GM21825 (cell line): ENCODE measurements around the gene EIF2B4.

Experiments
- ATAC-seq: cut with Tn5 transposase; IDR thresholded peaks from one replicate; pipeline ENCODE4 v1.9.1; 2021; ENCODE audit warnings: mild to moderate bottlenecking, moderate library complexity; ENCODE audit not compliant: unreplicated experiment

Gene EIF2B4

DNA sequence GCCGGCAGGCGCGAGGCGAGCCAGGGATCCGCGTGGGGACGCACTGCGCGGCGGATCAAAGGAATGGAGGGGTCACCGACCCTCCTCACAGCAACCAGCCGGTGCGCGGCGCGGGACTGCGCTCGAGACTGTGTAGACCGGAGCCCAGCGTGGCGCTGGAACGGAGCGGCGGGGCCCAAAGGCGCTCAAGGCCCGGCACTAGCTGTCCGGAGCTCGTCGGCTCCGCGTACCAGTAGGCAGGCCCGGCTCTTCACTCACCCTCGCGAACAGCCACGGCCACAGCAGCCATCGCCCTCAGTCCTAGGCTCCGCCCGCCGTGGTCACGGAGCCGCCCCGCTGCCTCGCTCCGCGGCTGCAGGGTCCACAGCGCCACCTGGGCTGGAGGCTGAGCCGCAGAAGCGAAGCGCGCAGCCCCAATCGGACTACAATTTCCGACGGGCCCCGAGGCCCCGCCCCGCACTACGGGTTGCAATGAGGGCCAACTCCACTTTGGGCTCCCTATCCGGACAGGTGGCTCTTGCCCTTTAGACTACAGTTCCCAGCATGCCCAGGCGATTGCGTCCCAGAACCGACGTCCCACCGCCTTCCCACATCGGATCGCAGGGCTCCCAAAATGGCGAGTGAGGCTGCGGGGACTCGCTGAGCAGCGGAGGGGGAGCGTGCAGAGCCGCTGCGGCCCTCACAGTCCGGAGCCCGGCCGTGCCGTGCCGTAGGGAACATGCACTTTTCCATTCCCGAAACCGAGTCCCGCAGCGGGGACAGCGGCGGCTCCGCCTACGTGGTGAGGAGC is at the start of gene EIF2B4, which contains the start of gene SNX17:
TSS of gene EIF2B4 (minus strand) at position 313 of the 790 bp plus-strand sequence. CDS start at position 289, 24 bp downstream.
TSS of gene SNX17 (plus strand) at position 591 of the 790 bp plus-strand sequence. CDS start at position 719, 128 bp downstream.
- ATAC-seq: peak; percentile 91

DNA sequence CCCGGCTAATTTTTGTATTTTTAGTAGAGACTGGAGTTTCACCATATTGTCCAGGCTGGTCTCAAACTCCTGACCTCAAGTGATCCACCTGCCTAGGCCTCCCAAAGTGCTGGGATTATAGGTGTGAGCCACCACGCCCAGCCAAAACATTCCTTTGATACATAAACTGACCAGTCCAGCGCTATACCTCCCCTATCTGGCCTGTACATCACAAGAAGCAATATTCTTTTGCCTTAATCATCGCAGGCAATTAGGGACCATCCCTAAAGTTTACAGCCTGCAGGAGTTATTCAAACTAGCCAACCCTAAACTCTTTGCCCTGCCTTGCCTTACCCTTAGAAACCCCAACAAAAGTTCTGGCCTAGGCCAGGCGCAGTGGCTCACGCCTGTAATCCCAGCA is 46.0 kb upstream of the EIF2B4 start:
- ATAC-seq: no peak

DNA sequence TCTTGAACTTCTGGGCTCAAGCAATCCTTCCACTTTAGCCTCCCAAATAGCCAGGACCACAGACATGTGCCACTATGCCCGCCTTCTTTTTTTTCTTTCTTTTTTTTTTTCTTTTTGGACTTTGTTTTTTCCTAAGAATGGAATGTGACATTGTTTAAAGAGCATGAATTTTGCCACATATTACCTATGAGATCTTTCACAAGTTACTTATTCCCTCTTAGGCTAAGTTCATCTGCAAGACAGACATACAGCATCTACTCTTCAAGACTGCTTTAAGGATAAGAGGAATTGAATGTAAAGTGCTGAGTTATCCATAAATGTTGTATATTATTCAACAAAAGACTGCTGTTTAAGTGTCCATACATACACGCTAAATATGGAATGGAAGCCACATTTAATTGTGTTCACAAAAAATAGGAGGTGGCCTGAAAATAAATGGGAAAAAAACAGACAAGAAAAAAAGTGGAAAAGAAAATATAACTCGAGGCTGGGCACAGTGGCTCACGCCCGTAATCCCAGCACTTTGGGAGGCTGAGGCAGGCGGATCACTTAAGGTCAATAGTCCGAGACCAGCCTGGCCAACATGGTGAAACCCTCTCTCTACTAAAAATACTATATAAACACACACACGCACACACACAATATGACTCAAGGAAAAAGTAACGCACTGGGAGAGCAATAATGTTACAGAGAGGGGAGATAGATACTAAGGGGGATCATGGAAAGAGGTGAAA is 42.4 kb upstream of the EIF2B4 start:
- ATAC-seq: no peak

DNA sequence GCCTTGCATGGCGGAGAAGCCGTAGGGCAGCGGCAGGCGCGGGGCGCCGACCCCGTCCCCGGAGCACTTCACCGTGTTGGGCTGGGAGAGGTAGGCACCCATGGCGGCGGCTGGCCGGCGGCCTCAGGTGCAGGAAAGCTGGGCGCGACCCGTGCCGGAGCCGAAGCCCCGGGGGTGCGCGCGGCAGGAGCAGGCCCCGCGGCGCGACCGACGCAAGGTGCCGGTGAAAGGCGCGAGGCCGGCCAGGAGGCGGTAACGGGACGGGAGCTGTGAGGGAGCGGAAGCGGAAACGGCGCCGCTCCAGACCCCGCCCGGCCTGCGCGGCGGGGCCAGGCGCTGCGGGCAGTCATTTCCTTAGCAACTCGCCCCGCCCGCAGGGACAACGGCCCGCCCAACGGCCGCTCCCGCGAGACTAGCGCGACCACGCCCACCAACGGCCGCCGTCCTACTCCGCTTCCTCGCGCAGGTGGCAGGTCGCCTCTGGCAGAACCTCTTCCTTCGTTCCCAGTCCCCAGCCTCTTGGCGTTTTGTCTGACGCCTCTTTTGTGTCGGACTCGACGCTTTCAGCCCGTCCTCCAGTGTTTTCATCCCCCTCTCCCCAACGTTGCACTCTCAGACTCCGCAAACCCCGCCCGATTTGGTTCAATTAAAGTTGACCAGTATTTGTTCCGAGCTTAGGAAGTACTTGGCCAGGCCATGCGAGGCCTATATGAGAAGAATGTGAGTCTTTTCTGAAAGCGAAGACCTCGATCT is 39.4 kb upstream of the EIF2B4 start, which contains the start of gene PPM1G:
TSS of gene PPM1G (minus strand) at position 271 of the 753 bp plus-strand sequence. CDS start at position 102, 169 bp downstream.
- peak; percentile 92 for ATAC-seq

DNA sequence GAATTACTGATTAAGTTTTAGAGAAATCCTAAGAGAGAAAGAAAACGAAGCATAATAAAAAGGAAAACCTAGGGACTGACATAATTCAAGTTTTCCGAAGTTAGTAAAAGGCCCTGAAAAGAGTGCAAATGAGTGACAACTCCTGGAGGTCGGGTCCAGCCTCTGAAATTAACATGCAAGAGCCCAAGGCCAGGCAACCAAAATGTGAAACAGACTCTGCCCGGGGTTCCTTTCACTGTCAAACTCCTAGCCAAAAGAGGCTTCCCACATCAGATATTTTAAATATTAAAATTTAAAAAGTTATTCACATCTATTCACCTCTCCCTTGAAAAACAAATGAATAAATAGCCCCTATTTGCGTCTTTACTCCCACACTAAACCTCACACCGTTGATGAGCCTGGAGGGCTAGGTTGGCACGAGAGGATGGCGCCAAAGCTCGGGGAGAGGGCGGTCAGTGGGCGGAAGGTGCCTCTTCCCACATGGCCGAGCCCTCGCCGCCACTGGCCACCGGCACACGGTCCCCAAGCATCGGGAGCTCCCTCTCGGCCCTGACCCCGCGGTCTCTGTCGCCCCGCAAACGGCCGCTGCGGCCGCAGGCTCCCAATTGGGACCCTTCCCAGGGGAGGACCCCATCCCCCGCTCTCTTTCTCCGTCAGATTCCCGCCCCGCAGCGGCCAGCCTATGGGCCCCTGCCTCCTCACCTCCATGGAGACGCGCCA is 38.6 kb upstream of the EIF2B4 start:
- ATAC-seq: peak; percentile 34

DNA sequence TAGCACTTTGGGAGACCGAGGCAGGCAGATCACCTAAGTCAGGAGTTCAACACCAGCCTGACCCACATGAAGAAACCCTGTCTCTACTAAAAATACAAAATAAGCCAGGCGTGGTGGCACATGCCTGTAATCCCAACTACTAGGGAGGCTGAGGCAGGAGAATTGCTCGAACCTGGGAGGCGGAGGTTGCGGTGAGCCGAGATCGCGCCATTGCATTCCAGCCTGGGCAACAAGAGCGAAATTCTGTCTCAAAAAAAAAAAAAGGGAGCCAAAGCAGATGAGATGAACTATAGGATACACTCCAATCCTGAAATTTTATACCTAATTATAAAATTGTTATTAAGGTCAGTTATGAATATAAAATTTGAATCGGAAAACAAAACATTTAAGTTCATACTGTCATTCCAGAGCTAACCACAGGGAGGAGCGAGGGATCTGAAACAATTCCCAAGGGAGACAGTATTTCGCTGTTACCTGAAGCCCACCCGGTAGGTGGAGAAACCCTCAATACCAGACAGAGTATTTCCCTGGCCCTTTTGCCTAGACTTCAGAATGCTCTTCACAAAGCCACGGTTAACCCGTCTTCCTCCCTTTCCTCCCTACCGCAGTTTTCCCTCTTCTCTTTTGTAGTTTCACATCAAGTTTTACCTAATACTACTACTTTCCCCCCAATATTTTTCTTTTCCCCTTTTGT is 37.8 kb upstream of the EIF2B4 start:
- no peak for ATAC-seq

DNA sequence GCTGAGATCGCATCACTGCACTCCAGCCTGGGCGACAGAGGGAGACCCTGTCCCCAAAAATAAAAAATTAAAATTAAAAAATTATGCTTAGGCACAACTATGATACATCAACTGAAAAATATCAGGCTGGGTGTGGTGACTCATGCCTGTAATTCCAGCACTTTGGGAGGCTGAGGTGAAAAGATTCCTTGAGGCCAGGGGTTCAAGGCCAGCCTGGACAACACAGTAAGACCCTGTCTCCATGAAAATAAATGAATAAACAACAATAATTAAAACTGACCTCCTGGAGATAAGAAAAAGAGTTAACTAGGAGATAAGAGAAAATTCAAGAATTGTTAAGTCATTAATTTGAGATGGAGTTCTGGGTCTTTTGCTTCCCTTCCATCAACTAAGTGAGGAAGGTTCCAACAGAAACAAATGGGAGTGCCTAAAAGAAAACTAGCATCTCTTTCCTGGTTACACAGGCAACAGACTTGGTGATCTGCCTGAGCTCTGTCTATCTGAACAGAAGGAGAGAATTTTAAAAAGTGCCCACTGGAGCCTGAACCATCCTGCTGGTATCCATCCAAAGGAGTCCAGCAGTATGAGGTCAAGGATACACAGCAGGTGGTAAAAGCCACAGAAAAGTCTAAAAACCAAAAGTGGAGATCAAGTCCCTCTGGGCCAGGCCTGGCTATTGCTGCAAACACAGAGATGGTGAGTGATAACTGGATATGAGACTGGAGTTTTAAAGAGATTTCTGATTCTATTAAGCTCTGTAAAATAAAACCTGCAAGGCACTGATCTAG is 30.4 kb upstream of the EIF2B4 start:
- ATAC-seq: no peak

DNA sequence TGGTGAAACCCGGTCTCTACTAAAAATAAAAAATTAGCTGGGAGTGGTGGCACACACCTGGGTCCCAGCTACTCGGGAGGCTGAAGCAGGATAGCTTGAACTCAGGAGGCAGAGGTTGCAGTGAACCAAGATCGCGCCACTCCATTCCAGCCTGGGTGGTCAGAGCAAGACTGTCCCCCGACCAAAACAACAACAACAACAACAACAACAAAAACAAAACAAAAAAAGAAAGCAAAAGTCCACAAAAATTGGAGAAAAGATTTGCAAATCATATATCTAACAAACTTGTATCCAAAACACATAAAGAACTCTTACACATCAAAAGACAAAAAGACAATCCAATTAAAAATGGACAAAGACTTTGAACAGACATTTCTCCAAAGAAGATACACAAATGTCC is 28.8 kb upstream of the EIF2B4 start:
- no peak for ATAC-seq

DNA sequence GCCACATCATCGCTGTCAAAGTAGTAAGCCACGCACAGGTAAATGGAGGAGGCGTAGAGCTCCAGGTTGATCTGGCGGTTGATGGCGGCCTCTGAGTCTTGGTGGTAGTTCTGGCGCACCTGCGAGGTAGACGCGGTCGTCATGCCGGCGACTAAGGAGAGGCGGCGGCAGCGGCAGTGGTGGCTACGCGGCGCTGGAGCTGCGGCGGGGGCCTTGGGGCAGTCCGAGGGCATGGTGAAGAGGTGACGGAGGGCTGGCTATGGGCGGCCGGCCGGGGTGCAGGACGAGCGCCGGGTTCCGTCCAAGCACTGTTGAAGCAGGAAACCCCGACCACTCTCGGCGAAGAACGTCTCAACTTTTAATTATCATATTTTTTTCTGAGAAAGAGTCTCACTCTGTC is 23.1 kb upstream of the EIF2B4 start:
- ATAC-seq: no peak

DNA sequence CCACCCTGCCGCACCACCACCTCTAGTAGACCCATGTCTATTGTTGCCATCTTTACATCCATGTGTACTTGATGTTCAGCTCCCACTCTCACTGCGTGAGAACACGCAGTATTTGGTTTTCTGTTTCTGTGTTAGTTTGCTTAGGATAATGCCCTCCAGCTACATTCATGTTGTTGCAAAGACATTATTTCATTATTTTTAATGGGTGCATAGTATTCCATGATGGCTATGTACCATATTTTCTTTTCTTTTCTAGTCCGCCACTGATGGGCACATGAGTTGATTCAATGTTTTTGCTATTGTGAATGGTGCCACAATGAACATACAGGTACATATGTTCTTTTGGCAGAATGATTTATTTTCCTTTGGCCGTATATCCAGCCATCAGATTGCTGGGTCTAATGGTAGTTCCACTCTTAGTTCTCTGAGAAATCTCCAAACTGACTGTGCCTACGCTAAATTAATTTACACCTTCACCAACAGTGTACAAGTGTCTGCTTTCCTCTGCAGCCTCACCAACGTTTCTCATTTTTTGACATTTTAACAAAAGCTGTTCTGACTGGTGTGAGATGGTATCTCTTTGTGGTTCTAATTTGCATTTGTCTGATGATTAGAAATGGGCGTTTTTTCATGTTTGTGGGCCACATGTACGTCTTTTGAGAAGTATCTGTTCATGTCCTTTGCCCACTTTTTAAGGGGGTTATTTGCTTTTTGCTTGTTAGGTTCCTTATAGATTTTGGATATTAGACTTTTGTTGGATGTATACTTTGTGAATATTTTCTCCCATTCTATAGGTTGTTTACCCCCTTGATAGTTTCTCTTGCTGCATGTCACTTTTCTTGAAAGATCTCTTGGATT is 20.9 kb upstream of the EIF2B4 start:
- no peak for ATAC-seq

DNA sequence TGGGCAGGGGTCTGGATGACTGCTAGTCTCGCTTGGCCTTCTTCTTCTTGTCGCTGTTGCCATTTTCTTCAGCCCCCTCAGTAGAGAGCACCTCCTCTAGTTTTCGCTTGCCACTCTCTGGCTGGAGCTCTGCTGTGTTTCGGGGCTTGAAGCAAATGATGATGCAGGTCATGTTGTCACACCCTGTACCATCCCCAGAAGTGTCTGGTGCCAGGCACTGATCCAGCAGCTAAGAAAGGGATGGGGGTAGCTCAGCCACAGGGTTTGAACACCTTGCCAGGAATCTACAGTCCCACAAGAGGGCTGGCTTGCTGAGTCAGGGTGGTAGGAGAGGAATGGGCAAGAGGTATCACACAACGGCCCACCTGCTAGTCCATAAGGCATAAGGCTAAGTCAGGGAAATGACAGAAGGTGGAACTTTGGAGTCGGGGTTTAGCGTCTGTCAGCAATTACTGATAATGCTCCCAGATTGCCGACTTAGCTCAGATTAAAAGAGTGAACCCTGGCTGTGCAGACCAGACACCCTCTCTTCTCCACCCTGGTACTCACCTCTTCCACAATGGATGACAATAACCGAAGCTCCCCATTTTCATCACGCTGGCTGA is 11.5 kb upstream of the EIF2B4 start:
- ATAC-seq: no peak

DNA sequence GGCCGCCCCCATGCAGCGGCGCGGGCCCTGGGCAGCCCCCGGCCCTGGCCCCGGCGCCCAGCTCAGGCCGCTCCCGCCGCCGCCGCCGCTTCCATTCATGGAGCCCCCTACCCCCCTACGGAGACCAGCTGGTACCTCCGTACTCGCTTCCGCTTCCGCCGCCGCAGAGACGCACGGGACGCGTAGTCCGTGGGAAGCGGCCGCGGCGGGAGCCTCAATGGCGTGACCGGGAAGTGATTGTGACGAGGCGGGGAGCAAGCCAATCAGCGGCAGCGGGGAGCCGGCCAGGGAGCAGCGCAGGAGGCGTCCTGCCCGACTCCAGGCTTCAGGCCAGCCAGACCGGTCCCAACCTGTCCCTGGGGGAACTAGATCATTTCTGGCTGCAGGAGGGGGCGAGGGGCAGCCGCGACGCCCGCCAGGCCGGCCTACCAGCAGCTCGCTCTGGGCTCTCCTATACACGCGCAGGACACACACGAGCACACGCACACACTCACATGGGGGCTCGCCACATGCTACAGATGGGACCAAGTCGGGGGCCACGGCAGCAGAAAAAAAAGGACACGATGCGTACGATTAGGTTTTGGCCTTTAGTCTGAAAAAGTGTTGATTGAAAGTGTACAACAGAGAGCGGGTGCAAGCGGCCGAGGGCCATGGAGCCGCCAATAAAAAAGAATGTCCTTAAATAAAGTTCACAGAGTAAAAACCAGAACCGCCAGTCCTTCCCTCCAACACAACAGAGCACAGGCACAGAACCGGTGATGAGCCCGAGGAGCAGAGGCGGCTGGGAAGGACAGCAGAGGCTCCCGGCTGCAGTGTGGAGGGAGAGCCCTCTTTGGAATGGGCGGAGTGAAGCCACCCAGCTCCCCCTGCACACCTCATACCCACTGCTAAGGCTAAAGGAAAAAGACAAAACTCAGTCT is 10.7 kb upstream of the EIF2B4 start, which contains the start of gene ZNF513:
TSS of gene ZNF513 (minus strand) at position 109 of the 920 bp plus-strand sequence. CDS start 208 bp downstream, outside the sequence.
- peak; percentile 86 for ATAC-seq

DNA sequence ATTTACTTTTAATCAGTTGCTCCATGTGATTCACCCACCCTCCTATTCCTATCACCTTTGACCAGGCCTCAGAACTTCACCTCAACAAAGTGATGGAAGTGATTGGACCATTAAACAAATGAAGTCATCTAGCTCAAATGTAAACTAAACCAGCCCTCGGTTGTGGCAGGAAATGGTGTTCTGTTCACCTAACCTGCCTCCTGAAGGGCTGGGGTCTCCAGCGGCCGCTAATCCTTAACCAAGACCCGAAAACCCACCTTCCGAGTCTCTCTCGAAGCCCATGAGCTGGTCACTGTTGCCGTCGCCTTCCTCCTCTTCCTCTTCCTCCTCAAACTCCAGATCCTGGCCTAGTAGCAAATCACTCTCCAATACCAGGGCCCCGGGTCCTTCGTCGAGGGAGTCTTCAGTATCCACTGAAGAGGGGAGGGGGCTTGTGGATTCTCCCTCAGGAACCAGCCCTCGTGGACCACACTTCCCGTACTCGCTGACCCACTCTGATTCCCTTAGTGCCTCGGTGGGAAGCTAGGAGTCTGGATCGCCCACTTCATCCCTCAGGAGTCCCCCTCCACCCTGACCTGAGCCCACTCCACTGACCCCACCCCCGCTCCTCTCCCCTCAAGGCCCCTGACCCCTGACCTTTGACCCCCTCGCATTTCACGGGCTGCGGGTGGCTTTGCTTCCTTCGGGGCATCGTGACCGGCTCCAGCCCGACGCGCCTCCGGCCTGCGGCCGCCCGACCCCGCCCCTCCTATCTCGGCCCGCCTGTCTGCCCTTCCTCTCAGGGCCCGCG is 9.9 kb upstream of the EIF2B4 start:
- no peak for ATAC-seq

DNA sequence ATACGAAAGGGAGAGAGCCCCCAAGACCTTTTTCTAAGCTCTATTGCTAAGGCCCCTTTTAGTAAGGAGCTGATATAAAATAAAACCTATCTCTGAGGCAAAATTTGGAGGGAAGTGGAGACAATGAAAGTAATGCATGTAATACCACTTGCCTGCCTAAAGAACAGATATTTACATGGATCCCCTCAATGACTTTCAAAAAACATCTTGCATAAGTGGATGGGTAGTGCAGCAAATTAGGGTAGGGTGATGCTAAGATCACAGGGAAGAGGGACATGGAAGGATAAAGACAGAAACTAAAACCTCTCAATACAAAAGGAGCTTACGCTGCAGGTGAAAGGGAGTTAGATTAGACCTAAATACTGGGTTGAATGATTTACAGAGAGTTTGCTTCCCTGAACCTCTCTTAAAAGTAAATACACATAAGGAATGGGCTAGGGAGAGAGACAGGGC is 9.3 kb upstream of the EIF2B4 start:
- no peak for ATAC-seq

DNA sequence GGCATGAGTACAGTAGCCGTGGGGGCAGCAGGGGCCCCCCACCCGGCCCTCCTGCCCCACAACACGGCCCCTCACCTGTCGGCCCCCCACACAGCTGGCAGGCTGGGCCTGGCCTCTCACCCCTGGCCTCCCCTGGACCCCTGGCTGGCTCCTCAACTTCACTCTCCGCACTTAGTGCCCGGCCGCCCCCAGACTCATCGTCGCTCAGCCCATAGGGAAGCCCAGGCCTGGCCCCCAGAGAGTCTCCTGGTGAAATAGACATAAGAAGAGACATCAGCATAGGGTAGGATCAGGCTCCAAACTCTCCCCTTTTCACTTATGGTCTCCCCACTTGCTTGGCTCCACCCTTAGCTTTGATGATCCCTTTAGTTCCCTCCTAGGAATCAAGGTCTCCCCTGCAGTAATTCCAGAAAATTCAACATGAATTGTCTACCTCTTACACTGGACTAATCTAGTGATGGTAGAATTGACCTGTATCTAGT is 8.7 kb upstream of the EIF2B4 start:
- no peak for ATAC-seq
